ENCODE measurements around the gene KSR2. TPM values are rescaled to one million over a fixed set of nuclear protein-coding genes. Genes with fewer than 3 reads are reported as not detected.
A peak's percentile ranks its signal among the peaks of the same experiment; 100 is the strongest.

Gene KSR2
- total RNA-seq, 1 donor, result under 0.01 TPM

DNA sequence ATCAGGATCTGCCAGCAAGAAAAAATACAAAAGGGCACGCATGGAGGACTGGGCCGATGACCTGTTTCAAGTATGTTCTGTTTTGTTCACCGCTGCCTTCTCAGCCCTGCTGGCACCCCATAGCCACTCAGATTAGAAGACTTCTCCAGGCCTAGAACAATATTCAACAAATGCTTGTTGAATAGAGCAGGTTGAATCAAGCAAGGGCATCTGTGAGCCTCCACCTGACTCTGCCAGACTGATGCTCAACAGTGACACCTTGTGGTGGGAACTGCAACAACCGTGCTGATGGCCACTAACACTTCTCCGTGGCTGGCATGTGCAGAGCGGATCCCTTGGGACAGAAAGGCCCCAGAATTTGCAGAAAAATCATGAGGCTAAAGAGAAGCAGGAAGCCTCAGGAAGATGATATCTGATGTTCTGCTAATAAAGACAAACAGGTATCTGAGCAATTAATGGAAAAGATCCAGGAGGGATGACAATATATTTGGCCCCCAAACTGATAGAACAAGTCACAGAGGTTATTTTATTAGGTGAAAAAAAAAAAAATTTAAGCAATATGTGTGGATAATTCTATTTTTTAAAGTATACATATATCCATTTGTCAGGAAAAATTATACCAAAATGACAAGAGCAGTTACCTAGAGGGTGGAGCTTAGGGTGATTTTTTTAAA lies 114.3 kb downstream of the KSR2 start:
- TF ChIP-seq, protein P1, sequence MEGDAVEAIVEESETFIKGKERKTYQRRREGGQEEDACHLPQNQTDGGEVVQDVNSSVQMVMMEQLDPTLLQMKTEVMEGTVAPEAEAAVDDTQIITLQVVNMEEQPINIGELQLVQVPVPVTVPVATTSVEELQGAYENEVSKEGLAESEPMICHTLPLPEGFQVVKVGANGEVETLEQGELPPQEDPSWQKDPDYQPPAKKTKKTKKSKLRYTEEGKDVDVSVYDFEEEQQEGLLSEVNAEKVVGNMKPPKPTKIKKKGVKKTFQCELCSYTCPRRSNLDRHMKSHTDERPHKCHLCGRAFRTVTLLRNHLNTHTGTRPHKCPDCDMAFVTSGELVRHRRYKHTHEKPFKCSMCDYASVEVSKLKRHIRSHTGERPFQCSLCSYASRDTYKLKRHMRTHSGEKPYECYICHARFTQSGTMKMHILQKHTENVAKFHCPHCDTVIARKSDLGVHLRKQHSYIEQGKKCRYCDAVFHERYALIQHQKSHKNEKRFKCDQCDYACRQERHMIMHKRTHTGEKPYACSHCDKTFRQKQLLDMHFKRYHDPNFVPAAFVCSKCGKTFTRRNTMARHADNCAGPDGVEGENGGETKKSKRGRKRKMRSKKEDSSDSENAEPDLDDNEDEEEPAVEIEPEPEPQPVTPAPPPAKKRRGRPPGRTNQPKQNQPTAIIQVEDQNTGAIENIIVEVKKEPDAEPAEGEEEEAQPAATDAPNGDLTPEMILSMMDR (IDR thresholded peaks at IDR 0.05; ENCODE audit: insufficient read depth, low read length), result peak; percentile 67
- no peak overlapping the region for H3K4me3 ChIP-seq (ENCODE audit: low read depth, low read length)
- DNase-seq (ENCODE audit: low read depth), result peak; percentile 37

DNA sequence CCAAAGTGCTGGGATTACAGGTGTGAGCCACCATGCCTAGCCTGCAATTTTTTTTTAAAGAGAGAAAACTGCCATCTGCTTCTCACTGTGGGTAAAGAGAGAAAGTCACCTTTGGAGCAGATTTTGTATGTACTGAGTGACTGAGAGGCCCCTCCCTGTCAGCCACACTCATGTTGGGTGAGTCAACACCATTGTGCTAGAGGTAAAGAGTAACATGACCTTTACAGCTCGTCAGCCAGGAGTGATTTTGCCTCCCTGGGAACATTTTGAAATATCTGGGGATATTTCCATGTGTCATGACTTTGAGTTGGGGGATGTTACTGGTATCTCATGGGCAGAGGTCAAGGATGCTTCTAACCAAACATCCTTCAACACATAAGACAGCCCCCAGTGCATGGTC lies 115.2 kb downstream of the KSR2 start:
- no peak overlapping the region for H3K4me3 ChIP-seq (ENCODE audit: low read depth, low read length)
- TF ChIP-seq, protein P1 (IDR thresholded peaks at IDR 0.05; ENCODE audit: insufficient read depth, low read length), result no peak
- DNase-seq (ENCODE audit: low read depth), result no peak

DNA sequence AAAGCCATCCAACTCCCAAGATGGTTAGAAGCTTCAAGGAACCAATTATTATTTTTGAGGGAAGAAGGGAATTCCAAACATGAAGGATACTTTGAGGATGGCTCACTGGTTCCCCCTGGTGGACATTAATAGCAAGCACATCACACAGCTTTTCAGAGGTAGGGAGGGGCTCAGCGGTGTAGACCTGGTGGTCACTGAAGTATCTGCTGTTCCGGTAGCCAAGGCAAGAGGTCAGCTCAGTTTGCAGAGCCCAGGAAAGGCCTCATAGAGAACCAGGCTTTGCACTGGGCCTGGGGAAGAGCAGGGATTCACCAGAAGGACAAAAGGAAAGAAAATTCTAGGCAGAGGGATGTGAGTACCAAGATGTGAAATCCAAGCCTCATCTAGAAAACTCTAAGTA lies 118.7 kb downstream of the KSR2 start:
- peak; percentile 59 for DNase-seq (ENCODE audit: low read depth)
- TF ChIP-seq, protein P1 (IDR thresholded peaks at IDR 0.05; ENCODE audit: insufficient read depth, low read length), result peak; percentile 92
- no peak overlapping the region for H3K4me3 ChIP-seq (ENCODE audit: low read depth, low read length)

- TF ChIP-seq, protein P1 (IDR thresholded peaks at IDR 0.05; ENCODE audit: insufficient read depth, low read length), result no peak
- DNase-seq (ENCODE audit: low read depth), result no peak
Observed at GRCh38 chr12:117847371-117847770, 121.4 kb downstream of the KSR2 start.

GRCh38 chr12:117845271-117845904 lies 123.4 kb downstream of the KSR2 start:
- TF ChIP-seq, protein P1 (IDR thresholded peaks at IDR 0.05; ENCODE audit: insufficient read depth, low read length), result no peak
- DNase-seq (ENCODE audit: low read depth), result no peak
- no peak overlapping the region for H3K4me3 ChIP-seq (ENCODE audit: low read depth, low read length)

More at GRCh38 chr12:117847371-117847770, 121.4 kb downstream of the KSR2 start:
- no peak overlapping the region for H3K4me3 ChIP-seq (ENCODE audit: low read depth, low read length)

- no peak for DNase-seq (ENCODE audit: low read depth)
- TF ChIP-seq, protein P1 (IDR thresholded peaks at IDR 0.05; ENCODE audit: insufficient read depth, low read length), result no peak
- H3K4me3 ChIP-seq (ENCODE audit: low read depth, low read length), result no peak overlapping the region
Observed at GRCh38 chr12:117844114-117844830, 124.5 kb downstream of the KSR2 start.
